ENCODE measurements around the gene TRAPPC3L.

DNA sequence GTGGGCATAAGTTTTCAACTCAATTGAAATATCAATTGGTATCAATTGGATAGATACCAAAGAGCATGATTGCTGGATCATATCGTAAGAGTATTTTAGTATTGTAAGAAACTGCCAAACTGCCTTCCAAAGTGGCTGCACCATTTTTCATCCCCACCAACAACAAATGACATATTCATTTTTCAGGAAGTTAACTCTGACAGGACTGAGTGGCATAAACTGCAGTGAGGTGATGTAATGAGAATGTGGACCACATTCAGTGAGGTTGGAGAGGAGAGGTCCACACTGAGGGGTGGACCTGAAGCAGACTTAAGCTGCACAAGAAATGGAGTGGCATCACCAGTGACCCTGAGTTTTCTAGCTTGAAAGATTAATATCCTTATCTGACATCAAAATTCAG lies 95.9 kb downstream of the TRAPPC3L start:
- TF ChIP-seq SUZ12 (IDR thresholded peaks at IDR 0.05; ENCODE audit: extremely low read depth, insufficient read depth, insufficient read length) = no peak
- TF ChIP-seq YY1 (IDR thresholded peaks at IDR 0.05; ENCODE audit: insufficient read depth, insufficient read length) = no peak
- no peak for TF ChIP-seq ZNF274 (IDR thresholded peaks at IDR 0.05; ENCODE audit: low read depth, low read length)

Data from NT2/D1 (cell line).